OCI-LY1 (cell line): ENCODE results near the gene BDKRB1.

Source experiments
- H2AFZ ChIP-seq: fragments of 200-600 bp; sonication (generic), shearing (Covaris generic); 2 replicates; pipeline ENCODE4 v1.6.0; 2014; ENCODE audit warnings: antibody characterized with exemption, mild to moderate bottlenecking, low read length
- H3F3A ChIP-seq: fragments of 200-600 bp; sonication (generic), shearing (Covaris generic); 2 replicates; pipeline ENCODE4 v1.6.0; 2014; ENCODE audit warnings: mild to moderate bottlenecking, antibody characterized with exemption, low read length, moderate library complexity; ENCODE audit not compliant: insufficient read depth
- H3K27ac ChIP-seq: fragments of 200-600 bp; sonication (generic); 2 replicates; pipeline ENCODE4 v1.5.1; 2014; ENCODE audit warnings: low read length, mixed run types, mild to moderate bottlenecking, low read depth; ENCODE audit not compliant: poor library complexity, severe bottlenecking
- H3K27me3 ChIP-seq: fragments of 200-600 bp; sonication (generic); 2 replicates; pipeline ENCODE4 v1.6.0; 2014; ENCODE audit warnings: antibody characterized with exemption, mild to moderate bottlenecking, low read length, moderate library complexity; ENCODE audit not compliant: insufficient read depth
- H3K36me3 ChIP-seq: fragments of 200-600 bp; sonication (generic); 2 replicates; pipeline ENCODE4 v1.6.1; 2014; ENCODE audit warnings: mild to moderate bottlenecking, antibody characterized with exemption, low read length, moderate library complexity, mixed read lengths; ENCODE audit not compliant: insufficient read depth
- H3K4me1 ChIP-seq: fragments of 200-600 bp; sonication (generic); 2 replicates; pipeline ENCODE4 v1.5.1; 2014; ENCODE audit warnings: mild to moderate bottlenecking, low read length, moderate library complexity; ENCODE audit not compliant: insufficient read depth, severe bottlenecking
- H3K4me2 ChIP-seq: fragments of 200-600 bp; sonication (generic), shearing (Covaris generic); 2 replicates; pipeline ENCODE4 v1.6.1; 2014; ENCODE audit warnings: low read length
- H3K4me3 ChIP-seq: fragments of 200-600 bp; sonication (generic); 2 replicates; pipeline ENCODE4 v1.5.1; 2014; ENCODE audit warnings: low read length, low read depth, mild to moderate bottlenecking, mixed read lengths; ENCODE audit not compliant: poor library complexity, severe bottlenecking
- H3K79me2 ChIP-seq: fragments of 200-600 bp; shearing (Covaris generic); 2 replicates; pipeline ENCODE4 v1.6.1; 2016; ENCODE audit warnings: mixed run types, low read length, mixed read lengths; ENCODE audit not compliant: insufficient read depth
- H3K9ac ChIP-seq: fragments of 200-600 bp; sonication (generic), shearing (Covaris generic); 2 replicates; pipeline ENCODE4 v1.6.1; 2014; ENCODE audit warnings: mild to moderate bottlenecking, low read length, mixed read lengths
- H3K9me2 ChIP-seq: fragments of 200-600 bp; sonication (generic), shearing (Covaris generic); 2 replicates; pipeline ENCODE4 v1.6.1; 2014; ENCODE audit warnings: low read depth, mild to moderate bottlenecking, low read length, mixed read lengths
- H3K9me3 ChIP-seq: fragments of 200-600 bp; shearing (Covaris generic); 2 replicates; pipeline ENCODE4 v1.6.1; 2014; ENCODE audit warnings: low read length, mixed read lengths
- H4K20me1 ChIP-seq: fragments of 200-600 bp; sonication (generic), shearing (Covaris generic); 2 replicates; pipeline ENCODE4 v1.6.0; 2016; ENCODE audit warnings: mild to moderate bottlenecking, low read length; ENCODE audit not compliant: insufficient read depth
- EZH2 ChIP-seq: fragments of 200-600 bp; sonication (generic), shearing (Covaris generic); IDR thresholded peaks from 2 replicates; pipeline ENCODE4 v1.8.0; 2017; ENCODE audit warnings: borderline replicate concordance, mixed run types, mild to moderate bottlenecking, antibody characterized with exemption, low read length, moderate library complexity, mixed read lengths
- TF ChIP-seq, protein P1 (sequence below): fragments of 200-600 bp; sonication (generic), shearing (Covaris generic); IDR thresholded peaks from 2 replicates; pipeline ENCODE4 v1.5.1; 2017; ENCODE audit warnings: mild to moderate bottlenecking, antibody characterized with exemption, low read length, moderate library complexity, mixed read lengths

BDKRB1 gene

DNA sequence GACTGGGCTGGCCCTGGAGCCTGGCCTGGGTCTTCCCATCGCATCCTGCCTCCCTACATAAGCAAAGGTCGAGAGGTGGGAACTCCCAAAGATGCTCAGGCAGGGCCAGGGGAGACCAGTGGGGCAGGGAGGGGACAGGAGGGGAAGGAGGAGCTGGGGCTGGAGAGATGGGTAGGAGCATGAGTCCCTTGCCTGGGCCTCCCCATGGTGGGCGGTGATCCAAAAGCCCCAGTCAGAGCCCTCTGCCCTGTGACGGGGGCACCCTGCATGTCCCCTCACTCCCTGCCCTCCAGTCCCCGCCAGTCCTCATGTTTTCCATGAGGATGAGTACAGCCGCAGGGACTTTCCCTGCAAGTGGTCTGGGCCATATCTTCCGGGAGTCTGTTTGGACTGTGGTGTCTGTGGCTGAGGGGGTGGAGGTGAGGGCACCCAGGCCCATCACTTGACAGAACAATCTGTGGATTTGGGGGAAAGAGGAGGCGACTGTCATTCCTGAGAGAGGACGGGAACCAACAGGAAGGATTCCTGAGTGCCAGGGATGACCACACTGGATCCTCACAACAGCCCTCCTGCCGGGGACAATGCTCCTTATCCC lies 42.0 kb upstream of the BDKRB1 start:
- peaks cover 2% of the 10 kb centered on the region; the same call in 1 of the 2 replicates for H3K9me3 ChIP-seq
- TF ChIP-seq EZH2: no peak
- TF ChIP-seq, protein P1, sequence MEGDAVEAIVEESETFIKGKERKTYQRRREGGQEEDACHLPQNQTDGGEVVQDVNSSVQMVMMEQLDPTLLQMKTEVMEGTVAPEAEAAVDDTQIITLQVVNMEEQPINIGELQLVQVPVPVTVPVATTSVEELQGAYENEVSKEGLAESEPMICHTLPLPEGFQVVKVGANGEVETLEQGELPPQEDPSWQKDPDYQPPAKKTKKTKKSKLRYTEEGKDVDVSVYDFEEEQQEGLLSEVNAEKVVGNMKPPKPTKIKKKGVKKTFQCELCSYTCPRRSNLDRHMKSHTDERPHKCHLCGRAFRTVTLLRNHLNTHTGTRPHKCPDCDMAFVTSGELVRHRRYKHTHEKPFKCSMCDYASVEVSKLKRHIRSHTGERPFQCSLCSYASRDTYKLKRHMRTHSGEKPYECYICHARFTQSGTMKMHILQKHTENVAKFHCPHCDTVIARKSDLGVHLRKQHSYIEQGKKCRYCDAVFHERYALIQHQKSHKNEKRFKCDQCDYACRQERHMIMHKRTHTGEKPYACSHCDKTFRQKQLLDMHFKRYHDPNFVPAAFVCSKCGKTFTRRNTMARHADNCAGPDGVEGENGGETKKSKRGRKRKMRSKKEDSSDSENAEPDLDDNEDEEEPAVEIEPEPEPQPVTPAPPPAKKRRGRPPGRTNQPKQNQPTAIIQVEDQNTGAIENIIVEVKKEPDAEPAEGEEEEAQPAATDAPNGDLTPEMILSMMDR: no peak
- H3K79me2 ChIP-seq: no peaks in the 10 kb centered on the region
- H3F3A ChIP-seq: no peaks in the 10 kb centered on the region
- H4K20me1 ChIP-seq: no peaks in the 10 kb centered on the region
- H3K4me3 ChIP-seq: no peak overlapping the region
- no peaks in the 10 kb centered on the region for H3K9me2 ChIP-seq
- no peak overlapping the region for H3K9ac ChIP-seq
- no peaks in the 10 kb centered on the region for H3K4me1 ChIP-seq
- no peak overlapping the region for H3K27ac ChIP-seq
- no peaks in the 10 kb centered on the region; the same call in 1 of the 2 replicates for H3K36me3 ChIP-seq
- no peak overlapping the region for H3K4me2 ChIP-seq
- H2AFZ ChIP-seq: no peak overlapping the region
- H3K27me3 ChIP-seq: 0 out of 2 replicates have a peak, but pooled peaks cover 9% of the 10 kb centered on the region

DNA sequence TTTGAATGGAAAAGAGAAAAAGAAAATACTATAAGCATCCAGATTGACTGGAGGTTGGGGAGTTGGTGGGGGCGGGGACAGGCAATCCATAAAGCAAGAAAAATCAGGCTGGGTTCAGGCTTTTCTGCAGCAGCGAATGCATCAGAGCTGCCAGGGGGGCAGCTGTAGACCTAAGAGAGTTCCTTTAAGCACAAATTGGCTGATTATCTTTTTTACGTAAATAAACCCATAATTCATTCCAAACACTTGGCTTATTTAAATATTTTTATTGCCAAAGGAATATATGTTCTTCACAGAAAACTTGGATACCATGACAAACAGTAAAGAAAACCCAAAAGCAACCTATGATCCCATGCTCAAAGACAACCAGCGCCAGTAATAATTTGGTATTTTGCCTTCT lies 41.2 kb upstream of the BDKRB1 start:
- no peak for TF ChIP-seq EZH2
- TF ChIP-seq, protein P1: no peak
- no peaks in the 10 kb centered on the region for H3K79me2 ChIP-seq

DNA sequence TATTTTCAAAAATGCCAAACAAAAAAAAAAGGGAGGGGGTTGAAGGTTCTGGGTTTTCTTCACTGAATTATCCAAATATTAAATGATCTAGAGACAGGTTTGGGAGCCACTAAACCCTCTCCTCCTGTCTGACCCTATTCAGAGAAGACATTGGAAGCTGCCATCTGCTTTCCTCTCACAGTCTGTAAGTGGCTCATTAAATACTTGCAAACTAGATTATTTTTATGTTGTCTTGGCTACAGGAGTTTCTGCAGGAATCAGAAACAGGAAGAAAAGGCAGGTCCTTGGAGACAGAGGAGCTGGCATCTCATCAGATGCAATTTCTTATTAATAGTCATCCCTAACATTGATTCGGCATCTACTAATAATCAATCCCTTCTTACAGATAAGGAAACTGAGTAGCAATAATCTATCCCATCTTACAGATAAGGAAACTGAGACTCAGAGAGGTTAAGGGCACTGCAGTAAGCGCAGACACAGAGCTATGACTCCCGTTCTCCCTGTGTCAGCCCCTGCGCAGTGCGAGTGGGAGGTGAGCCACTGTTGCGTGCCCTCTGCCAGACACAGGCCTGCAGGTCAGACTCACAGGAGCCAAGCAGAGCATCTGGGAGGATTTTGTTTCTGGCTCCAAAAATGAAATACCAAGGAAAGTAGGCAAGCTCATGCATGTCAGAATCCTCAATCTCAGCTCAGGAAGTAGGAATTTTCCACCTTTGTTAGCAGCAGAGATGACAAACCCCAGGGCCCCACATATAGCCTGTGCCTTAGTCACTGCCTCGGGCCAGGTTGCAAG lies 40.4 kb upstream of the BDKRB1 start:
- H3K27me3 ChIP-seq: 0 out of 2 replicates have a peak, but pooled peaks cover 9% of the 10 kb centered on the region
- no peak overlapping the region for H2AFZ ChIP-seq
- H3K4me2 ChIP-seq: no peak overlapping the region
- peaks cover 2% of the 10 kb centered on the region; the same call in 1 of the 2 replicates for H3K9me3 ChIP-seq
- H3K9me2 ChIP-seq: no peaks in the 10 kb centered on the region
- no peaks in the 10 kb centered on the region for H3F3A ChIP-seq
- H3K4me3 ChIP-seq: no peak overlapping the region
- no peak overlapping the region for H3K27ac ChIP-seq
- H3K36me3 ChIP-seq: no peaks in the 10 kb centered on the region; the same call in 1 of the 2 replicates
- H4K20me1 ChIP-seq: no peaks in the 10 kb centered on the region
- TF ChIP-seq EZH2: no peak
- TF ChIP-seq, protein P1: no peak
- H3K9ac ChIP-seq: no peak overlapping the region
- H3K4me1 ChIP-seq: no peaks in the 10 kb centered on the region
- H3K79me2 ChIP-seq: no peaks in the 10 kb centered on the region

More for the DNA sequence above, 41.2 kb upstream of the BDKRB1 start:
- Histone ChIP-seq H3K36me3 (no peaks in the 10 kb centered on the region; the same call in 1 of the 2 replicates), H3K27ac (no peak overlapping the region), H3F3A (no peaks in the 10 kb centered on the region), H3K4me2 (no peak overlapping the region), H3K27me3 (0 out of 2 replicates have a peak, but pooled peaks cover 9% of the 10 kb centered on the region), H4K20me1 (no peaks in the 10 kb centered on the region), H3K4me3 (no peak overlapping the region), H3K9me3 (peaks cover 2% of the 10 kb centered on the region; the same call in 1 of the 2 replicates), H3K4me1 (no peaks in the 10 kb centered on the region), H3K9ac (no peak overlapping the region), H2AFZ (no peak overlapping the region), H3K9me2 (no peaks in the 10 kb centered on the region)
